ACC112 (cell line): ENCODE results near the gene OR3A3.

Experiments
- H2AFZ ChIP-seq: fragments of 200-600 bp; sonication (generic); one replicate; pipeline ENCODE4 v1.6.0; 2017; ENCODE audit warnings: antibody characterized with exemption, low read length; ENCODE audit not compliant: unreplicated experiment
- H3K27ac ChIP-seq: fragments of 200-600 bp; sonication (generic); 2 replicates; pipeline ENCODE4 v1.5.1; 2014; ENCODE audit warnings: low read depth, mild to moderate bottlenecking, antibody characterized with exemption, low read length, moderate library complexity
- H3K27me3 ChIP-seq: fragments of 200-600 bp; sonication (generic); 2 replicates; pipeline ENCODE4 v1.6.1; 2014; ENCODE audit warnings: mild to moderate bottlenecking, antibody characterized with exemption, low read length, moderate library complexity, mixed read lengths; ENCODE audit not compliant: insufficient read depth
- H3K36me3 ChIP-seq: fragments of 200-600 bp; sonication (generic); 2 replicates; pipeline ENCODE4 v1.6.1; 2016; ENCODE audit warnings: mild to moderate bottlenecking, antibody characterized with exemption, low read length, moderate library complexity, mixed read lengths; ENCODE audit not compliant: insufficient read depth
- H3K4me1 ChIP-seq: fragments of 200-600 bp; sonication (generic); one replicate; pipeline ENCODE4 v1.6.1; 2016; ENCODE audit warnings: low read length, mixed read lengths; ENCODE audit not compliant: insufficient read depth, unreplicated experiment, control insufficient read depth
- H3K4me3 ChIP-seq: fragments of 200-600 bp; sonication (generic); 2 replicates; pipeline ENCODE4 v1.5.1; 2014; ENCODE audit warnings: mild to moderate bottlenecking, low read depth, low read length
- H3K79me2 ChIP-seq: fragments of 200-600 bp; sonication (generic); one replicate; pipeline ENCODE4 v1.6.0; 2016; ENCODE audit warnings: low read length; ENCODE audit not compliant: control insufficient read depth, unreplicated experiment, insufficient read depth

The OR3A3 gene

GRCh38 chr17:3471599-3471998 is 60.4 kb downstream of the OR3A3 start, which contains the start of gene SPATA22:
SPATA22 (minus strand) TSS chr17:3471819; CDS start chr17:3469325, 2,494 bp downstream.
- no peaks in the 10 kb centered on the region for H3K36me3 ChIP-seq
- no peaks in the 10 kb centered on the region for H3K27me3 ChIP-seq
- H3K27ac ChIP-seq = no peak within 1 kb of the TSS
- H3K4me3 ChIP-seq = no peak within 1 kb of the TSS
- peaks cover 18% of the 10 kb centered on the region for H3K4me1 ChIP-seq
- H3K79me2 ChIP-seq = no peaks in the 10 kb centered on the region
- no peak within 1 kb of the TSS for H2AFZ ChIP-seq

DNA sequence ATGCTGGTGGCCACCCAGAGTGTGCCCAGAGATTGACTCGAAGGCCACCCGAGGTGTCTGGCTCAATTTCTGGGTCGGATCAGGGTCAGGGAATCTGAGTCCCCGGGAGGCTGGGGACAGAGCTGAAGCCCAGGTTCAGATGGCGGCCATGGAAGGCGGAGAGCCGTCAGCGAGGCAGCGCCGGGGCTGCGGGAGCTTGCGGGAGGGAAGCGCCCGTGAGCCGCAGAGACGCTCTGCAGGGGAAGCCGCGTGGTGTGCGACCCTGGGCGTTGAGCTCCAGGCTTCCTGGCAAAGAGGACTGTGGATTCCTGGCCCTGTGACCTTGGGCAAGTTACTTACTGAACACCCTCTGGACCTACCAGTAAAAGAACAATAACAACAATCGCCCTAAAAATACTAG is 61.0 kb downstream of the OR3A3 start:
- Histone ChIP-seq H3K79me2 (no peaks in the 10 kb centered on the region), H3K27ac (no peak overlapping the region), H3K4me3 (no peak overlapping the region), H3K27me3 (no peaks in the 10 kb centered on the region), H2AFZ (no peak overlapping the region), H3K36me3 (no peaks in the 10 kb centered on the region), H3K4me1 (peaks cover 18% of the 10 kb centered on the region)
